Activated CD8-positive, alpha-beta memory T cell treated with anti-CD3 and anti-CD28 coated beads for 24 hours (primary cell): Measurements from ENCODE around the gene NTNG1.

Source experiments
- DNase-seq: peaks from one replicate; pipeline ENCODE4 v3.0.0-alpha.2; 2020

Gene NTNG1

DNA sequence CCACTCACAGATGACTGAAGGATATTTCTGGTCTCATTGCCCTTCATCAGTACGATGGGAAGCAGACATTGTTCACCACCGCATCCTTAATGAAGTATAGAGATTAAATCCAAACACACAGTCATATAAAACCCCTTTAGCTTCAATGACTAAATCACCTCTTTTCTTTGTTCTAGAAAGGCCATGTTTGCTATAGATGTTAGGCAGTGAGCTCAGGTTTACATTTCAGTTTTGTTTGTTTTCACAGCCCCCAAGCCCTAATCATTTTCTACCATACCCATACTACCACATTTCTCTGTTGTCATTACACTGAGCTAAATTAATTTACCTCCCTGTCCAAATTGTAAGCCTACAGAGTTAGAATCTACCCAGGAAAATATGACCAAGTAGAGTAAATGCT is 385.1 kb downstream of the NTNG1 start:
- no peak for DNase-seq

DNA sequence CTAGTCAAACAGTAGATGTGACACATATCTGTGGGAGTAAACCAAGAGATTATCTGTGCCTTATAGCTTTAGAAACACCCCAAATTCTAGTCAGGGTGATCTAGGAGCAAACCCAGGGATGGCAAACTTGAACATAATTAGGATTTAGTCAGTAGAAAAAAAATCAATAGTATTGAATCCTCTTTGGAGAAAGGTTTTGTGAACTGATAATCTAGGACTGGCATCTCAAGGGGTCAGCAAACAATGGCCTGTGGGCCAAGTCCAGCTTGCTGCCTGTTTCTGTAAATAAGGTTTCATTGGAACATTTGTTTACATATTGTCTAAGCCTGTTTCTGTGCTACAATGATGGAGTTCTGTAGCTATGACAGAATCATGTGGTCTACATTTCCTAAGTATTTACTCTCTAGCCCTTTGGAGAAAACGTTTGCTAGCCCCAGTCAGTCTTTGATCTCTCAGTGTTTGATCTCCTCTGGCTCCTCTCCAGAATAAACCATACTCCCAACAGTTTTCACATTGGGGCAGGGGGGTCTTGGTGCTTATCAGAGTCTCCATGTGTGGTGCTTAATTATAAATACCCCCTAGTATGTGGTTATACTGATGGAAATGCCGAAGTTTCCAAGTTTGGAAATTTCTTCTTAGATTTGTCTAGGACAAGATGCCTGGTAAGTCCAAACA is 385.8 kb downstream of the NTNG1 start:
- DNase-seq = no peak

DNA sequence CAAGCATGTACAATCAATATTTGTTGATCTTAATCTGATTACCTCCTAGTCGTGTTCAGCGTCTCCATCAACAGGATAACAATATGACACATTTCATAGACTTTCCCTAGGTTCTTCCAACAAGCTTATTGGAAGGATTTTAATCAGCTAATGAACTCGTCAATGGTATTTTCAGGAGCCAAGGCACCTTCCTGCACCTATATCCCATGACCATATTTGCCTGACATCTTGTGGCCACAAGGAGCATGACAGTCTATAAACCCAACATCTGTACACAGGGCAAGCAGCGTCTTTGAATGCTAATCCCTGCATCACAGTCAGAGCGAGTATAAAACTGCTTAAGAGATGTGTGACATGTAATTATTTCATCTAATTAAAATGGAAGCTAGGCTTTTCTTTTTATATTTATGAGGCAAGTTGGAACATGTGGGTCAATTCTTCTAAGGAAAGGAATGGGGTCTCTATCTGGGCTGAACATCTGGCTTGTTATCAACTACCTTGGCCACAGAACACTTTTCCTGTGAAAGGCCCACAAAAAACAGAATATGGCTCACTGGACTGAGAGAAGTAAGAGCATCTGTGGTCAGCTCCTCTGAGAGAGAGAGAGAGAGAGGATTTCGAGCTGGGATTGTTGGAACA is 388.8 kb downstream of the NTNG1 start:
- no peak for DNase-seq

DNA sequence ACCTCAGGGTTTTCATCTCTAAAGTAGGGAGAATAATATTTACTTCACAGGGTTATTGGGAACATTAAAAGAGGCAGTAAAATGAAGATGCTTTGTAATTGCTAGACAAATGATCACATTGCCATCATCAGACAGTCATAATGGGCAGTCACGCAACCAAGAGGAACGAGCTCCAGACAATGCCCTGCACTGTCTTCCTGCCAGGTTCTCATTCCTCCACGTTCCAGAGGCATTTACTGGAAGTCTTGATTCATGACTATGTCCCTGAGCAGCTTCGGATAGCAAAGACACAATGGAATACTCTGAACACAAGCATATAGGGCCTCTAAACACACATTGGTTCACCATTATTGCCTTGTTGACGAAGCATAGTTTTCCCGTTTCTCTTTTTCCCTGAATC is 389.7 kb downstream of the NTNG1 start:
- no peak for DNase-seq

DNA sequence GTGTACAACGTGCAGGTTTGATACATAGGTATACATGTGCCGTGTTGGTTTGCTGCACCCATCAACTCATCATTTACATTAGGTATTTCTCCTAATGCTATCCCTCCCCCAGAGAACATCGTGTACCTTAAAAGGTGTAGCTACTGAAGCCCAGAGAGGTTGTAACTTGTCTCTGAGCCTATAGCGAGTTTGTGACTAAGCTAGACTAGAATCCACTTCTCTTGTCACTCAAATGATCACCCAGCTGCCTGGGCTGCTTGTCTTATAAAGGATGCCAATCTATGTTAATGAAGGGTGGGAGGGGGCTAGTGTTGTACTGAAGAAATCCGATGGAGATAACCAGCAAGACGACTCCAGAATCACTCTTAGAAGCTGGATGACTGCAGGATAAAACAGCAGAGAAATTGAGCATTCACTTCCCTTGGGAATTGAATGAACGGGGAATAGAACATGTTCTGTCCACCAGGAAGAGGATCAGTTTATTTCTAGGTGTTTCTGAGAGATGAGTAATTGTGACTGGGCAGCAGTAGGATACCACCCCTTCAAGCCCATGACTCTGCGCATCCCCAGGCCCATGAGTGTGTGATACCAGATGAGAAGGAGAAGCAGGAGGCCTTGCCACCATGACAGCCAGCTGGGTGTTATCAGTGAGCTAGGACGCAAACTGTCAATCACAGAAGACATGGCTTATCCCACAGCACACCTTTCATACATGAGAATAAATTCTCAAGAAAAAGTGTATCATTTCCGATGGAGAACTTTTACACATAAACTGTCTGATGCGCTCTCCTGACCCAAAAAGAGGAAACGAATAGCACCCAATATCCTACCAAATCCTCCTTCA is 390.4 kb downstream of the NTNG1 start:
- no peak for DNase-seq

DNA sequence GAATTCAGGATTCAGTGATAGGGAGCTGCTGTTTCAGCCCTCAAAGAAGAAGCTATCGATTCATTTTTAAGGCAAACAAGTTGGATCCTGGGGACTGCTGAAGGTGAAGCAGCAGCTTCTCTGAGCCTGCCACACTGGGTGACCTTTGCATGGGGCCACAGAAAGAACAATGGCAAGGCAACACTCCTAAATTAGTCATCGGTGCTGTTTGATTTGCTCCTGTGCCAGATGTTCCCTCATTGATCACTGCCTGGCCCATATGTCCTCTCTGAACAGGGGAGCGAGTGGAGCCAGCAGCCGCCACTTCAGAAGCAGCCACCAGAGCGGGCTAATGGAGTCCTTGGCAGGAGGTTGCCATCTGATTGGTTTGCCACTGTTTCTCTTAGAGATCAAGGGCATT is 391.5 kb downstream of the NTNG1 start:
- no peak for DNase-seq
